Renal cortical epithelial cell (primary cell): ENCODE results near the gene SHISAL1. TPM values are rescaled to one million over a fixed set of nuclear protein-coding genes. Genes with fewer than 3 reads are reported as not detected.

Experiments used
- DNase-seq: peaks from one replicate; pipeline ENCODE4 v3.0.0-alpha.2; 2011; ENCODE audit warnings: low read depth
- total RNA-seq: library from RNA; depleted of rRNA; stranded (reverse); fragments of >200 nt; gene quantifications from 2 replicates; pipeline ENCODE4 v1.2.3, GENCODE V29; 2014

SHISAL1 gene
- total RNA-seq, 1 donor from 2014 or later = 0.05 TPM

- DNase-seq = no peak
These were observed 118.2 kb downstream of the SHISAL1 start for GRCh38 chr22:44194569-44194968.

Other genes starting within 250 kb of the SHISAL1 start
- not detected in 2 replicates for gene PARVG, start 132.0 kb downstream of the SHISAL1 start, total RNA-seq
- 18.1 and 44.8 TPM in 2 replicates for gene RTL6, start 185.3 kb upstream of the SHISAL1 start, total RNA-seq